ENCODE results near the gene YARS1.

YARS1 gene

DNA sequence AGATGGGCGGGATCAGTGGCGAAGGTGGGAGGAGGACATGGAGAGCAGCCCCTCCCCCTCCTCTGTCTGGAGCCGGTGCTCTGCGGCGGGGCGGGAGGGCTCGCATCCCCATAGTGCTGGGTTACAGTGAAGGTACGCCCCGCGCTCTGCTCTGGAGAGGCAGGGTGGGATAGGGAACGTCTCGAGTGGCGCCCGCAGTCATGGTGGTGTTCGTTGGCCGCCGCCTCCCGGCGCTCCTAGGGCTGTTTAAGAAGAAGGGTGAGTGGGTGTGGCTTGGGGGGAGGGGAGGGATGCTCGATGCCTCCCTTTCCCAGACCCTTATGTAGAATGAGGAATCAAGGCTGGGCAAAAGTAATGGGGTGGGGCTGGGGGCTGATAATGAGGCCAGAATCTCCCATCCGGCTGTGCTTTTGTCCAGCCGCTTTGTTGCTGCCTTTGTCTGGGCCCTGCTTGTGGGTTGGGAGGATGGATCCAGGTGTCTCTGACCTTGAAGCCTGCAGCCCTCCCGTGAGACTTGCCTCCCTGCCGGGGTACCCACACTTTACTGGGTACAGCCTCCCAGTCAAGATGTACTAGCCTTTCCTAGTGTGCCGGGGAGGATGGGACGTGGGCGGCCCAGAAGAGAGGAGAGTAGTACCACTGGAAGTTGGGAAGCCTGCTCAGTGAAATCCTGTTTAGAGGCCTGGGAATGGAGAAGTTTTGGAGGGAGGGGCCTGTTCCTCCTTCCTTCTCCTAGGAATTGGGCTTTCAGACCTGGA, 51.4 kb downstream of the YARS1 start:
- no peak for DNase-seq (ENCODE audit: low read depth in 2 of 2)

DNA sequence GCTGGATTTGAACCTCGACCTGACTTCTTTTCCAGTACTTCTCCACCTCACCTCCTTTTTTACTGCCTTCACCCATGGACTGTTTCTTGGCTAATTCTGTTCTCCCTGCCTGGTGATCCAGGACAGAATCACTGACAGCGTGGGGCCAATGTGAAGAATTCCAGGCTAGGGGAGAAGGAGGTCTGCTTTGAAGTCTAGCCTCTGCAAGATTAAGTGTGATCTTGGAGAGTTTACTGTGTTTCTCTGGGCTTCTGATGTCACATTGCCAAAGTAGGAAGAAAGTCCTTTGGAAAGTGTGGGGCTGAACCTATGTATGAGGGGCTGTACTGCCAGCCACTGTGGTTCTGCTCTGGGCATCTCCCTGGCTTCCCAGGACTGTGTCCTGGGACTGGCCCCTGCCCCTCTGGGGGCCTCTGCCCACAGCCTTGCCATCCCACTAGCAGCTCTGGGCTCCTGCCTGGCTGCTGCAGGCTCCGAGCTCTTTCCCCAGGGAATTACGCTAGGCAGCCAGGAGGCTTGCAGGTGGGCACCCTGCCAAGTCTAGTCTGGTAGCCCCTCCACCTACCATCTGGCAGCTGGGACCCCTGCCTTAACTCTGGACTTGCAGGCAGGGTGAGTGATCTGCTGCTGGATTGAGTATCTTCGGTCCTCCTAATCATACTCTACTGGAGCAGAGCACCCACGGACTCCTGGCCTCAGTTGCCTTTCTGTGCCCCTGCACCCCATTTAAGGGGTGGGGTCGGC, 52.2 kb downstream of the YARS1 start:
- no peak for DNase-seq (ENCODE audit: low read depth in 2 of 2)

DNA sequence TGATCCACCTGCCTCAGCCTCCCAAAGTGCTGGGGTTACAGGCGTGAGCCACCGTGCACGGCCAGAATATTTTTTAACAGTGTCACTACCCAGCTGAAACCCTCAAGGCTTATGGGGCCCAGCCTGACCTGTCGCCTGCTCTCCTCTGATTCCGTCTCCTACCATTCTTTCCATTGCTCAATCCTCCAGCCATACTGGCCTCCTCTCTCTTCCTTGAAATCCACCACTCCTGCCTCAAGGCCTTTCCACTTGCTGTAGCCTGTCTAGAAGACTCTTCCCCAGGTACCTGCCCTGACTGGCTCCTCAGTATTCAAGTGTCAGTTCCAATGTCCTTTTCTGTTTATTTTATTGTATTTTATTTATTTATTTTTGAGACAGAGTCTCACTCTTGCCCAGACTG, 53.9 kb downstream of the YARS1 start:
- no peak for DNase-seq (ENCODE audit: low read depth in 2 of 2)

DNA sequence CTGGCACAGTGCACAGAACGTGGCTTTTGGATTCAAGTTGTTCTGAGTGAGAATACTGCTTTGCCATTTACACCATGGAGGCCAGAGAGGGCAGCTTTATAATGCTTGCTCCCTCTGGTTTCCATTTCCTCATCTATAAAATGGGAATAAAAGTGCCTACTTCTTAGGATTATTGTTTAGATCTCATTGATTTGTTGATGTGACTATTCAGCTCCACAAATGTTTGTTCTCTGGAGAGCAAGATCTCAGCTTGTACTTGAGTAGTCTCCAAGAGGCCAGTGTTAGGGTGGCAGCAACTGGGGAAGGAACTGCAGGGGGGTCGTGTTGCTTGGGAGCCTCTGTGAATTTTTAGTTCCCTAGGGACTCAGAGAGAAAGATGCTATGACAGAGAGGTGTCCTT, 55.2 kb downstream of the YARS1 start:
- DNase-seq (ENCODE audit: low read depth in 2 of 2) = no peak

DNA sequence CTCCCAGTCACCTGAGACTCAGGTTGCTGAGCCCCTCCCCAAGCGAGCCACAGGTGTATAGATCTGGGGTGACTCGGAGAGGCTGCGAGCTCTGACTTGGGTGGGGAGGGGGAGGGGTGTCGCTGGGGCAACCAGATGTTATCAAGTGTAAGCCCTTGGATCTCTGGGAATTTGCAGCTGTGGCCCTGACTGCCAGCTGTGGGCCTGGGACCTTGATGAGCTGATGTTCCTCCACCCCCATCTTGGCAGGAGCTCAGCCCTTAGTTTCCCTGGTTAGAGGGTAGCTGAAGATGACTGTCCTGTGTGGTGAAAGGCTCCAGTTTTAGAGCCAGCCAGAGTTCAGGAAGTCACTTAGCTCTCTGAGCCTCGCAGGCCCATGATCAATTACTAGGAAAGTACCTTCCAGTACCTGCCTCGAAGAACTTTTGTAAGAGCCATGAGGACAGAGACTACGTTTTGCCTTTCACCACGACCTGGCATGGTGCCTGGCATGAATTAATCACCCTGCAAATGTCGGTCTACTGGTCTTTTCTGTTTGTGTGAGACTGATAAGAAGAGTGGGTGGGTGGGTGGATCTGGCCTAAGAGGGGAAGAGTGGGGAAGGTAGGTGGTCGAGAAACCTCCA, 55.8 kb downstream of the YARS1 start:
- no peak for DNase-seq (ENCODE audit: low read depth in 2 of 2)

DNA sequence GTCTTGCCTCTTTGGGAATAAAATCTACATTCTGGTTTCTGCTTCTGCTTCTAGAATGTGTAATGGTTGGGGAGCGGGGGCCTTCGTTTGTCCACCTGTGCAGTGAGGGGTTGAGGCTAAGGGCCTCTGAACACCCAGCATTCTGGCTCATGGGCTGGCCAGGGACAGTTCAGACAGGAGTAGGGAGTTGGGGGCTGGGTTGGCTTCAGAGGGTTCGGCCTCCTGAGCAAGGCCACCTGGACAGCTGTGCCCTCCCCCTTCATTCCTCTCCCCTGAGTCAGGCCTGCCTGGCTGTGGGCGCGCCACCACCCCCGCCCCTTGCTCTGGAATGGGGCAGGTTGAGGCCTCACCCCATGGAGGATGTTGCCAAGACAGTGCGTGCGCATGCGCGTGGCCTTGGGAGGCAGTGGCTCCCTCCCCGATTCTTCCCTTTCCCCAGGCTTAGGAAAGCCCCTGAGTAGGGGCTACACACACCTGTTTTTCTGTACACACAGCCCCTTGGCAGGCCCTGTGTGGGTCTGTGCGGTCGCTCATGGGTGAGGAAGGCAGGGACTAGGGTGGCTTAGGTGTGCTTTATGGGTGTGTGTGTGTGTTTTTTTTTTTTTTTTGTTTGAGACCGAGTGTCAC, 57.0 kb downstream of the YARS1 start:
- DNase-seq (ENCODE audit: low read depth in 2 of 2) = no peak

DNA sequence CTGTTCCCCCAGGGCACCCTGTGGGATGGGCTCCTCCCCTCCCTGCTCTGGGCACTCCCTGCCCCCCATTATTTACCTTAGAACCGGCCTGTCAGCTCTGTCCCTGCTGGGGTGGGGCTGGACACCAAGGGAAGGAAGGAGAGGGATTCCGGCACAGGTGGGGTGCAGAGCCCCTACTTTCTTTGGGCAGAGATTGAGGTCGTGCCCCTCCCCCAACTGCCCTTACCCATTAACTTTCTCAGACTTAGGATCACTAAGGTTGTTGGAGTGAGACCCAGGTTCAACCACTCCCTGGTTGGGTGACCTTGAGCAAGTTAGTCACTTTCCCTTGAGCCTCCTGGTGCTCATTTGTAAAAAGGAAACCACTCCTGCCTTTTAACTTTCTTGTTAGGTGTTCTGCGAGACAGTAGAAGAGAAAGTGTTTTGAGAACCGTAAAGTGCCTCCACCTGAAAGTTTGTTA, 57.6 kb downstream of the YARS1 start:
- DNase-seq (ENCODE audit: low read depth in 2 of 2) = no peak

DNA sequence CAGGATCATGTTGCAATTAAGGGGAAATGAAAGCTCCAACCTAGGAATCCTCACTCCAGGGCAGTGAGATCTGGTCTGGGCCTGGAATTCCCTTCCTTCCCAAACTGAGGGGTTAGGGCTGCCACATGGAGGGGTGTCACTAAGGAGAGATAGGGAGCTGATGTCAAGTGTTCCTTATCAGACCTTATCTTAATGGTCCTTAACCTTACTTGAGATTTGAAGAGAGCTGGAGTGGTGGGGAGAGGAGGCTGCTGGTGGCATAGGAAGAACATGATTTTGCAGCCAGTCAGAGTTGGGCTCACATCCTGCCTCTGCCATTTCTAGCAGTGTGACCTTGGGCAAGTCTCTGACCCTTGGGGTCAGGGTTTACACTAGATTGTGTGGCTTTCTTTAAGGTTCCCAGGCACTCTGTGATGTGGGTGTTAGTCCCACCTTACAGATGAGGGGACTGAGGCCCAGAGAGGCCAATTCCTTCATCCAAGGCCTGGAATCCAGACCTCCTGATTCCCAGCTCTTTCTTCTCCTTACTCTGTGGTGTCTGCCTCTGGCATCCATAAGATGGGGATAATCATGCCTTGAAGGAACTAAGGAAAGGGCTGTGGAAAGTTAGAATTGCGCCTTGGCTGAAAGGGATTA, 58.2 kb downstream of the YARS1 start:
- no peak for DNase-seq (ENCODE audit: low read depth in 2 of 2)

DNA sequence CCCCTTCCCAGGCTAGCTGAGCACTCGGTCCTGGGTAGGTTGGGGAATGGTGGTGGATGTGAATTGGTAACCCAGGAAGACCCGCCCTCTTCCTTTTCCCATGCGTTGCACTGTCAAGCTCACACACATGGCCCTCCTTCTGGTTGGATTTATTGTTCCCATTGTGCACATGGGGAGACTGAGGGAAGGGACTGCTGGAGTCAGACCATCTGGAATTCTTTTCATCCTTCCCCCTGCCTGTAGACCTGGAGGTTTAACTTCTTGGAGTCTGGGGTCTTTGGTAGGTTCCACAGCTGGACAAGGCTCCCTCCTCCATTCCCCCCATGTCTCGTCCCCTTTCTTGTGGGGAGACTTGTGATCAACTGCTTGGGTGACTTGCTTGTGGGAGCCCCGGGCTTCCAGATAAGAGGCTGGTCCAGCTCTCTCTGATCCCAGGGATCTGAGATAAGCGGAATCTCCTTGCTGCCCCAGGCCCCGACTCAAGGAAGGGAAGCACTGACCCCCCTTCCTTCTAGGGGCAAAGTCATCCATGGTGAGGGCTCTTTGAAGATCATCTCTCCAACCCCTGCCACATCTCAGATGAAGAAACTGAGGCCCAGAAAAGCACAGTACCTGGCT, 58.9 kb downstream of the YARS1 start:
- DNase-seq (ENCODE audit: low read depth in 2 of 2) = no peak

DNA sequence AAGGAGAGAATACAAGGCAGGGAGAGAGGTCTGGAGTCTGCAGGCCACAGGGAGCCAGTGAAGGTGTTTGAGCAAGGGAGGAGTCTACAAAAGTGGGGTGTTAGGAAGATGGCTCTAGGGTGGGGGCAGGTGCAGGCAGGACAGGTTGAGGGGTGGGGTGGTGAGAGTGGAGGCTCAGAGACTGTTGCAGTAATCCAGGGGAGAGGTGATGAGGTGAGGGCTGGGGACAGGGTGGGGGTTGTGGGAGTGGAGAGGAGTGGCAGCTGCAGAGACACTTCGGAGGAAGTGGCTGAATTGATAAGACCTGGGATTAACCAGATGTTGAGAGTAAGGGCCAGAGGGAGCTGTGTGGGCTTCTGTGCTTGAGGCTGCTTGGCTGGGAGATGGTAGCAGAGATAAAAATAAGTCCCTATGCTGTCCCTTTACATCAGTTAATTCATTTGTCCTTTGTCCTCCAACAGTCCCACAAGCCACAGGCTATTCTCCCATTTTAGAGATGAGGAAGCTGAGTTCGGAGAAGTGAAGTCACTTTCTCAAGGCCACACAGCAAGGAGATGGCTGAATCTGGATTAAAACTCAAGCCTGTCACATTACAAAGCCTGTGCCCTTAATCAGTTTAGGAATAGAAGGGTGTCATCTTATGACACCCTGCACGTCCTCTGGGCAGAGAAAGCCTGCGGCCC, 59.8 kb downstream of the YARS1 start:
- no peak for DNase-seq (ENCODE audit: low read depth in 2 of 2)

DNA sequence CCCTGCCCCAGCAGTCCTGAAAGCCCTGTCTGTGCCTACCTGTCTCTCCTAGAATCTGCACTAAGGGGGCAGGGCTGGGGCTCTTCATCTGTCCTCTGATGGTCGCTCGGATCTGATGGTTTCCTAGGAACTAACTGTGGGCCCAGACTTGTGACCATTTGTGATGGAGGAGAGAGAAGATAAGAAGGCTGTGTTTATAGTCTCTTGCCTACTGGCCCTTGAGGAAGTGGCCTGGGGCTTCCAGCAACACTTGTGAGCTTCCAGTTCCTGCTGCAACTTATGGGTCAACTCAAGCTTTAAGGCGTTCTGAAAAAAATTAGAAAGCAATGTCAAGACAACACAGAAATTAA, 61.4 kb downstream of the YARS1 start:
- no peak for DNase-seq (ENCODE audit: low read depth in 2 of 2)

DNA sequence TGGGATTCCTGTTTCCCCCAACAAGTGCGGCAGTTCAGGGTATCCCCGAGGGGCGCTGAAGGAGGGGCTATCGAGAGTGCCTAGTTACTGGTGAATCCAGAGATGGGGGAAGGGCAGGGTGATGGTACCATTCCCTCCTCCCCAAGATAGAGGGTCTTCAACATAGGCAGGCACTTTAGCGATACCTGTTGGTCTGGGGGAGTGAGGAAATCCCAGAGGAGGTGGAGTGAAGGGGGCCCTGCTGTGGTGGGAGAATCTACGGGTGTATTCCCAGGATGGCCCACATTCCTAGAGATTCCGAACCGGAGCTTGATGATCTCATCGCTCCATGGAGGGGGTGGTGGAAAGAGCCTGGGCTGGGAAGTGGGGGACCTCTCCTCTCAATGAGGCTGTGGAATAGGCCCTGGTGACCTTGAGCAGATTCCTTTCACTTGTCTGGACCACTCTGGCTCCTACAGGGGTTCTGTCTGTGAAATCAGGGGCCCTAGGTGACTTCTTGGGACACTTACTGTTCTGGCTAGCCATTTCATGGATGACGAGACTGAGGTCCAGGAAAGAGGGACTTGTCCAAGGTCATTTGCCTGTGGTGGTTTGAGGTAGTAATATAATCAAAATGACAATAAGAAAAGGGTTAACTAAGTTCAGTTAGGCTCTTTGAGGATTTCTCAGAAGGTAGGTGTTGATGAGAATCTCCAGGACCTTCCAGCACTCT, 61.9 kb downstream of the YARS1 start:
- DNase-seq (ENCODE audit: low read depth in 2 of 2) = no peak

DNA sequence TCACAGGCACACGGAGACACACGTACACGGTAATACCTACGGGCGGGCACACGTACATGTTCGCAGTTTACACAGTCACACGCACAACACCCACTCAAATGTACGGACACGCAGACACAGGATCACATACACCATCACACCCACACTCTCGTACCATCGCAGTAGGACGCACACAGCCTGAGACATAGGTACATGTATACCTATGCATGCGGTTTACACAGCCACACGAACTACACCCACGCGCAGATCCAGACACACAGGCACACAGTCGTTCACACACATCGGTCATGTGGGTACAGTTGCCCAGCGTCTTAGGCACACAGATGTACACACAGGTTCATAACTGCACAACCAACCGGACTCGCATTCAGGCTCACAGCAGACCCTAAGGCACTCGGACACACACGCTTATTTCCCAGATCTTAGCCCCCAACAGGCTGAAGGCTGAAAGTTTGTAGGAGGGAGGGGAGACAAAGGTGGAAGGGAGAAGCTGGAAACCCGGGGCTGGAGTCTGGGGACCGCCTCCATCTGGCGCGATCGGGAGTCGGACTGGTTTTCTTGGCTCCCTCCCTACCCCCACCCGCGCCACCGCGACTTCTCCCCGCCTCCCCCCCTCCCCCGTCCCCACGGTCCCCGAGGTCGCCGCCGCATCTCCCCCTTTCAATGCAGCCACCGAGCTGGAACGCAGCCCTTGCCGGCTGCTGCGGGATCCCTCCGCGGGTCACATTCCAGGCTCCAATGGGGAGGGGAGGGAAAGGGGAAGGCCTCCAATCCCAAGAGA, 62.7 kb downstream of the YARS1 start:
- no peak for DNase-seq (ENCODE audit: low read depth in 2 of 2)

DNA sequence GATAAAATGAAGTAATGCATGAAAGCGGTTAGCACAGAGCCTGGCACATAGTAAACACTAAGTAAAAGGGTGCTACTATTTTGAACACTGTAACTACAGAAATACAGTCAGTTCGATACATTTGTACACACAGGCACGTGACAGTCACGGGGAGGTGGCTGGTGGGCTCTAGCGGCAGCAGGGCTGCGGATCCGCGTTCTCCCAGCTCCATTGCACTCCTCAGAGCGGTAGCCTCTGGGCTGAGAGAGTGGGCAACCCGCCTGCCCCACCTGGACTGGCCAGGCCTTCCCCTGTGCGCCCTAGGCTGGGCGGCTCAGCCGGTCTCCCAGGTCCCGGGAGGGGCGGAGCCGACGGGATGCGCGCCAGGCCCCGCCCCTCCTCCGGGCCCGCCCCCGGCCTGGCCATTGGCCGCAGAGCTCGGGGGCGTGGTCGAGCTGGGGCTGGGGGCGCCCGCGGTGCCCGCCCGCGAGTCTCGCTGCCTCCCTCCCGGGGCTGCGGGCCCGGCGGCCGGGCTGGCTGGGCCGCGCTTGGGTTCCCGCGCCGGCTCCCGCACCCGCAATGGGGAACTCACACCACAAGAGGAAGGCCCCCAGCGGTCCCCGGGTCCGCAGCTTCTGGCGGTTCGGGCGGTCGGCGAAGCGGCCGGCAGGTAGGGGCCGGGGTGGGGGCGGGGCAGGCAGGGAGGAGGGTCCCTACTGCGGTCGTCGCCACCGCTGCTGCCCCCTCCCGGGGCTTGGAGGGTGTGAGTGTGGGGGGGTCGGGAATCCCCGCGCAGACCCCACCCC, 63.4 kb downstream of the YARS1 start:
- peak; percentile 19 to 22 for DNase-seq (ENCODE audit: low read depth in 2 of 2)

DNA sequence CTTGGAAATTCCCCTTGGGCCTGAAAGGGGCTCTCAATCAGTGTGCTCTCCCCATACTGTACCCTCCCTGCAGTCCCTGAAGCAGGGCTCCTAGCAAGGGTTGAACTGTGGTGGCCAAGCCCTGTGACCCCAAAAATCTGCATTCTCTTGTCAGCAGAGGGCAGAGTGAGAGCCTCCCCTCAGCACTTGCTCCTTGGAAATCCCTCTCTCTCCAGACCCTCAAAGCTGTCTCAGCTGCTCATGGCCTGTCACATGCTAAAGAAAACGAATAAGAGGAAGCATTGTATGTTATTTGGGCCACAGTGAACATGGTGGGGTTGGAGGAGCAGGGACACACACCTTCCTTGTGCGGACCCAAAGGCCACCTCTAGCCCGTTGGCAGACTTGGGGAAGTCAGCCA, 67.4 kb downstream of the YARS1 start:
- DNase-seq (ENCODE audit: low read depth in 2 of 2) = no peak

DNA sequence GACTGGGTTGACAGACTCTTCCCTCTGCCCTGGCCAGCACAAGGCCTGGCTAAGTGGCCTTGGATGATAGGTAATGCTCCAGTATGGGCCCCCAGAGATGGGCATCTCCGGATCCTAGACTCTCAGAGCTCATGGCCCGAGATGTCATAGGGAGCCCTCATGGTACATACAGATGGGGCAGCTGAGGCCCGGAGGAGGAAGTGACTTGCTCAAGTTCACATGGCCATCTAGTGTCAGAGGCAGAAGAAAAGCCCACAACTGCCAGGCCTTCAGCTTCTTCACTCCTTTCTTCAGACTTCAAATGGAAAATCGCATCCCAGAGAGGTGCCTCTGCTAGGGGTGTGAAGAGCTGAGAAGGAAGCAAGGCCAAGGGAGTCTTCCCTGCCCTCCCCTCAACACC, 67.8 kb downstream of the YARS1 start:
- DNase-seq (ENCODE audit: low read depth in 2 of 2) = no peak

DNA sequence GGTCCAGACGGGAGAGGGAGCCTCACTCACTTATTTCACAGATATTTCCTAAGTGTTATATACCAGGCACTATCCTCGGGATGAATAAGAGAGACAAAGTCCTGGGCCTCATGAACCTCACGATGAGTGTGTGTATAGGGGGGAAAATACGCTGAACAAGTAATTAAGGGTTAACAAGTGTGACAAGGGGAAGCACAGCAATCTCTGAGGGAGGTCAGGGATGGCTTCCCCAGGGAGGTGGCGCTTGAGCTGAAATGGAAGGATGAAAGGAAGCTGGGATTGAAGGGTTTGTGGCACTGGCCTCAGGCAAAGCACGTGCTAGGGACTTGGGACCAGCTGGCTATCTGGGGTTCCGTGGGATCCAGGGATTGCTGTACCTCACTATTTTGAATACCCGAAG, 68.2 kb downstream of the YARS1 start:
- DNase-seq (ENCODE audit: low read depth in 2 of 2) = no peak

DNA sequence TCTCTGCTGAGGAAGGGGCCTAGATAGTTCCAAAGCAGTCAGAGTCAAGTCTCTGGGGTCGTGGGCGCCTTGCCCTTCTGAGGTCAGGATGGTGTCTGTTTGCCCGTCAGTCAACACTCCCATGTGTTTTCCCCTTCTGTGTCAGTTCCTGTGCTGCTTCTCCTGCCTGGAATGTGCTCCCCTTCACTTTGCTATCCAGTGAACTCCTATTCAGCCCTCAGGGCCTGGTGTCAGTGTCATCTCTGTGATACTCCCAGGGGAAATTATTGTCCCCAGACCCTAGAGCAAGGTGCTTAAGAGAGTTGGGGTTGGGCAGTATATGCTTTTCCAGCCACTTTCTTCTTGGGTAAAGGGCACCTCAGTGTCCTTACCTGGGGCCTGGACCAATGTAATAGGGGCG, 68.8 kb downstream of the YARS1 start:
- DNase-seq (ENCODE audit: low read depth in 2 of 2) = no peak

DNA sequence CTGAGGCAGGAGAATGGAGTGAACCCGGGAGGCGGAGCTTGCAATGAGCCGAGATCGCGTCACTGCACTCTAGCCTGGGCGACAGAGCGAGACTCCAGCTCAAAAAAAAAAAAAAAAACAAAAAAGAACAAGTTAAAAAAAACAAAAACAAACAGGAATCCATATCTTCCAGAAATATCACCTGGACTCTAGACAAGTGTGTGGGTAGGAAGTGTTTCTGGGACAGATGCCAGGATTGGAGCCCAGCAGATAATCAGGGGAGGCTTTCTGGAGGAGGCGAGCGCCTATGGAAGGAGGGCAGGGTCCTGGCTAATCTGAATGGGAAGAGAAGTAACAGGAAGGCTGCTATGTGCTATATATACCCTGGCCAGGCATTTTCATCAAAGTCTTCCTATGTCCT, 71.0 kb downstream of the YARS1 start:
- DNase-seq (ENCODE audit: low read depth in 2 of 2) = no peak
